ENCODE data around the gene FGF5. TPM values are rescaled to one million over a fixed set of nuclear protein-coding genes. Genes with fewer than 3 reads are reported as not detected.
"Not testable (repeated sequence)": the region's sequence is repeated elsewhere in the genome, so short reads cannot be mapped to it uniquely, and the experiment has no call there.

The FGF5 gene
- total RNA-seq, 1 experiment from 2014 or later: 1.3 TPM

DNA sequence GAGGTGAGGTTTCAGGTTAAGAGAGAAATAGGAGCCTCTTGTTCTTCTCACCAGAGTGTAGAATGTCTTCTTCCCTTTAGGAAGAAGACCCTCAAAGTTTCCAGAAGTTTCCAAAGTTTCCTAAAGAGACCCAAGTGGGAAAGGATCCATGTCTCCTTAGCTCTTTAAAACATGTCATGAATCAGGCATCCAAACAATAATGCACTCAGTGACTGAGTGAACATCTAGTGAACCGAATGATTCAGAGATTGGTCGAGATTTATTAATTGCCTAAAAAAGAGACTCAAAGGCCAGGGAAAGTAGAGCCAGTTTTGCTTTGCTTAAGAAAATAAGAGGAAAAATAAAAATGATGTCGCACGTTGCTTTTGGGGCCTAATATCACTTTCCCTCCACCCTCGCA is 29.4 kb downstream of the FGF5 start:
- no peak for DNase-seq (ENCODE audit: low spot score)

DNA sequence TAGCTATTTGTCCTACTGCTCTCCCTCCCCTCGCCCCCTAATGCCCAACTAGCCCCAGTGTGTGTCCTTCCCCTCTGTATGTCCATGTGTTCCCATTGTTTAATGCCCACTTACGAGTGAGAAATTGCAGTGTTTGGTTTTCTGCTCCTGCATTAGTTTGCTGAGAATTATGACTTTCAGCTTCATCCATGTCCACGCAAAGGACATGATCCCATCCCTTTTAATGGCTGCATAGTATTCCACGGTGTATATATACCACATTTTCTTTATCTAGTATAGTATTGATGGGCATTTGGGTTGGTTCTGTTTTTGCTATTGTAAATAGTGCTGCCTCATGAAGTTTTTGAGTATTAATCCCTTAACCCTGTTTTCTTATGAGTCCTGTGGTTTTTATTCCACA is 35.4 kb downstream of the FGF5 start:
- no peak for DNase-seq (ENCODE audit: low spot score)

GRCh38 chr4:80302616-80303223 is 36.3 kb downstream of the FGF5 start:
- no peak for DNase-seq (ENCODE audit: low spot score)

GRCh38 chr4:80305466-80305865 is 39.0 kb downstream of the FGF5 start:
- DNase-seq (ENCODE audit: low spot score): peak; percentile 29

DNA sequence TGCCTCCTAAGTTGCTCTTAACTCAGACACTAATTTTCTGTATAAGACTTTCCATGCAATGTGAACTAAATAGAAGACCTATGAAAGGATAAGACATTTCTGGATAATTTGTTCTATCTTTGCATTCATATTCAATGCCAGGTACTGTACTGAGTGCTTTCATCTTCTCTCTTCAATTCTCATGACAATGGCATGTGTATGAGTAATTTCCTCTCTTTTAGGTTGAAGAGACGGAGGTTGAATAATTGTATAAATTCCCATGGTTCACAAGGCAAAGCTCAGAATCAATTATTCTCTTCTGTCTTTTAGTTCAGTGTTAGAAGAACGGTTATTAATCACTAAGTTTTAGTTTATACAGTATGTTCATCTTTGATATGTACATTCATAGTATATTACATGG is 39.8 kb downstream of the FGF5 start:
- DNase-seq (ENCODE audit: low spot score): no peak

DNA sequence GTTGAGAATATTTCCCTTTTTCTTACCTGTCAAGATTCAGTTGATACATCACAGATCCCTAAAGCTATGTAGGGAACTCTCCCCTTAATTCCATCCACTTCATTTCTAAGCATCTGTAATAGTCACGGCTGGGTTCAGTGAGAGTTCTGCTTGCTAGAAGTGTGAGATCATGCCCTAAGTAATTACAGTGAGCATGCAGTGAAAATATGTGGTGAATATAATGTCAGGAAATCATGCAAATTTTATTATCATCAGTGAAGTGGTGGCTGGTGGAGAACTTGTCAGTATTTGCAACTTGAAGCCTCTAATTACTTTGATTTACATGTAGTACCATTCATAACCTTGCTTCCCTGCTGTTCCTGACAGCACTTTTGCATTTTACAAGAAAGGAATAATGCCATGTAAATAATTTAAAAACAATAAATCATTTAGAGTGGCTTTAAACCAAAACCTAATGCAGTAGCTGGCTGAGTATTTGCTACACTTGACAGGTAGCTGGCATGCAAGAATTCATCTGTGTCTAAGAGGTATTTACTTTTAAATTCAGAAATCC is 40.8 kb downstream of the FGF5 start:
- peak; percentile 49 for DNase-seq (ENCODE audit: low spot score)

GRCh38 chr4:80307774-80308465 is 41.5 kb downstream of the FGF5 start:
- peak; percentile 49 for DNase-seq (ENCODE audit: low spot score)

DNA sequence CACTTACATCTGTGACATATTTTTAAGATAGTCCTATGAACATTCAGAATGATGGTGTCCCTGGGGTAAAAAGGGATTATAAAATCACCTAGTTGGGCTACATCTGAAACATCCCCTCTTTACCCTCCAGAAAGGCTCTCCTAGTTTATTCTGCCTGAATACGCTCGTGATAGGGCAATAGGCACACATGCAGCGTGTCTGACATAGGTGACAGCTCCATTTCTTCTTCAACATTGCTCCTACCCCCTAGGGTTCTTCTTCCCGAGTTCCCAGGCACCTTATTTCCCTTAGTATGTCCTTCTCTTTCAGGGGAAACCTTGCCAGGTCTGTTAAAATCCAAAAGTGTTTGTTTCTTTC is 42.0 kb downstream of the FGF5 start:
- no peak for DNase-seq (ENCODE audit: low spot score)

- peak; percentile 41 for DNase-seq (ENCODE audit: low spot score)
Observed at GRCh38 chr4:80309294-80310004, 43.0 kb downstream of the FGF5 start.

- DNase-seq (ENCODE audit: low spot score): no peak
Observed at GRCh38 chr4:80311130-80311529, 44.7 kb downstream of the FGF5 start.

DNA sequence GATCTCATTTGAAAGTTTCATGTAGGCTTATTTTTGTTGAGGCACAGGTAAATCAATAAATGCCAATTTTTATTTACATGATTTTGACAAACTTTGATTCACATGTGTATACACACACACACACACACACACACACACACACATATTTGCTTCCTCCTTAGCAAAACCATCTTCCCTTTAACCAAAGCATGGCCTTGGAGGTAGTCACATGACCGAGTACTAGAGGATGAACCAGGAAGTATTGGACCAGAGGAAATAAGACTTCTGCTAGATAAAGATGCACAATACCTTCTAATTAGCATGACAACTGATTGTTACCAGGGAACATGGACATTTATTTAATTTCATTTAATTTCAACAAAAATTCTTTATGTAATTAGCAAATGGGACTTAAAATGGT is 45.7 kb downstream of the FGF5 start:
- no peak for DNase-seq (ENCODE audit: low spot score)

GRCh38 chr4:80313627-80314026 is 47.2 kb downstream of the FGF5 start:
- DNase-seq (ENCODE audit: low spot score): no peak

DNA sequence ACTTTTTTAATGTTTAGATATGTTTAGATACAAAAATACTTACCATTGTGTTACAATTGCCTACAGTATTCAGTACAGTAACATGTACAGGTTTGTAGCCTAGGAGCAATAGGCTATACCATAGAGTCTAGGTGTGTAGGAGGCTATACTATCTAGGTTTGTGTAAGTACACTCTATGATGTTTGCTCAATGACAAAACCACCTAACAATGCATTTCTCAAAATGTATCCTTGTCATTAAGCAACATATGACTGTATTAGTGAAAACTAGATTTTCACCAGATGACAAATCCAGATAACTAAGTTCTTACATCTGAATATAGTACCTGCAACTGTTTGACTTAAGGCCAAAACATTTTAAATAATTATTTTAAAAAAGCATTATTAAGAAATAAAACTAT is 49.4 kb downstream of the FGF5 start:
- DNase-seq (ENCODE audit: low spot score): not testable (repeated sequence)

DNA sequence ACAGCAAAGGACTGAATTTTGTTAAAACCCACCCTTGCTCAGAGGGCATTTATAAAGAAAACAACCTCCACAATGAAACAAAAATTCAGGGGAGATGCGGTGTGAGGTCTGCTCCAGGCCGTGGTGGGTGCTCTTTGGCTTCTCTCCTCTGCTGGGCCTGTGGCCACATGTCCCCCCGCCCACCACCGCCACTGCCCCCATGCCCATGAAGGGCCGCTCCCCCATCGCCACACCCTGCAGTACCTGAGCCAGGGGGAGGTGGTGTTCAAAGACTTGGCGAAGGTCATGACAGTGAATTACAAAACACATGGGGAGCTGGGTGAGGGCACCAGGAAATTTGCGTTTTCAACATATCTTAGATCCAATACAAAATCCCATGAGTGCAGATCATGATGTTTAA is 54.9 kb downstream of the FGF5 start:
- no peak for DNase-seq (ENCODE audit: low spot score)

- DNase-seq (ENCODE audit: low spot score): no peak
Observed at GRCh38 chr4:80321776-80322175, 55.3 kb downstream of the FGF5 start.

GRCh38 chr4:80322716-80323115 is 56.3 kb downstream of the FGF5 start:
- DNase-seq (ENCODE audit: low spot score): peak; percentile 59

GRCh38 chr4:80324171-80324570 is 57.7 kb downstream of the FGF5 start:
- no peak for DNase-seq (ENCODE audit: low spot score)

DNA sequence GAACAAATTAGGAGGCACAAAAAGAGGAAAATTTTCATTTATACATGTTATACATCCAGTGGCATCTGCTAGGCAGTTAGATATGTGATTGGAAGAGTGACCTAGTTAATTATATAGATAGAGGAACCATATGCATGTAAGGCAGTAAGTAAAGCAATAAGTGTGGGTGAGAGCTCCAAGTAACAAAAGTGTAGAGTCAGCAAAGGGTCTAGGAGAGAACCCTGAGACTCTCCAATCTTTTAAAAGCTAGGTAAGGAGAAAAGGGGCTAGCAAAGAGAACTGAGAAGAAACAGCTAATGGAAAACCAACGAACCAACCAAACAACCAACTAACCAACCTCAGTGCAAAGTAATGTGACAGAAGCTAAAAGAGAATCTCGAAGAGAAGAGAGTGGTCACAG is 65.2 kb downstream of the FGF5 start:
- DNase-seq (ENCODE audit: low spot score): no peak

DNA sequence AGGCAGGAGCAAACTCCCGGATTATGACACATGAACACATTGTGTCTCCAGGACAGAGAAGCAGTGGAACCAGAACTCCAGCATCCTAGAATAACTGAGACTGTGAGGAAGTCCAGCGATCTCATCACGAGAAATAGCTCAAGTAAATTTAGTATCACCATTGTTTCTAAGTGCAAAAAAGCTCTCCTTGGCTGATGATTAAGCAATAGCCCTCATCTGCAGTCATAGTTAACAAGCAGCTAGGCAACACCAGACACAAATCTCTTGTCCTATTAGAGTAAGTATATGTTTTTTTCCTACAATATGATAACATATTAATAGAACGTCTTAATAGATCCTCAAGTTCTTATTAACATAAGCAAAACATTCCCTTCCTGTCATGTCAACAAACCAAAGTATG is 66.7 kb downstream of the FGF5 start:
- DNase-seq (ENCODE audit: low spot score): no peak

DNA sequence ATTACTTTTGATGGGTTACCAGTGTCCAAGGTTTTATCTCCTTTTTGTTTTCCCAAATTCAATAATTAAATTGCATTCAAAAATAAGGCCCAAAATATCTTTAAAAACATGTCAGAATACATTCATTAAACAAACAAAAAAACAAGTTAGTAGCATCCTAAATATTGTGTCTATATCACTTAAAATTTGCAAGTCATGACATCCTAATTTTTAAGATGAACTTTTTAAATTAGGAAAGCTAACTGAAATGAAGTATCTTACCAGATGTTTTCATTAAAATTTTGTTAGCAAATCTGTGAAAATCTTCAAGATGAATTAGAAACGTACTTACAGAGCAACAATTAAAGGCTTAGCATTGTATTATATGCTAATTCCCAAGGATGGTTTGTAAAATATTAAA is 68.1 kb downstream of the FGF5 start:
- no peak for DNase-seq (ENCODE audit: low spot score)

DNA sequence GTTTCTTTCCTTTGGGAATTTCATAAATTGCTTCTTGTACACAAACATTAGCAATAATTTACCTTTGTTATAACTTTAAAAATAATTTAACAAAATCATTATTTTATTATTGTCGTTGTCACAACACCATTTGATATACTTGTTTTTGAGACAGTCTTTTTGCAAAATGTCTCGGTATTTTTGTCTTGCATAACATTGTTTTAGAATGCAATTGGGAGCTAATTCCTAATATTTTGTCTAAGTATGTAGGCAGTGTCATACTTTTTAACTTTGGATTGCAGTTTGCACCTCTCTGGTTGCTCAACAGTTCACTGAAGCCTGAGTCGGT is 68.7 kb downstream of the FGF5 start:
- no peak for DNase-seq (ENCODE audit: low spot score)

GRCh38 chr4:80335554-80336358 is 69.3 kb downstream of the FGF5 start, which contains the start of gene CFAP299:
TSS of gene CFAP299 (plus strand) at chr4:80335730.
- peak; percentile 90 for DNase-seq (ENCODE audit: low spot score)
